DND-41 (cell line): ENCODE data around the gene CCR1.

Experiments
- ATAC-seq: fragments of 200-7000 bp; cut with Tn5 transposase; 3 replicates; pipeline ENCODE4 v1.9.1; 2021; ENCODE audit warnings: low read depth; ENCODE audit not compliant: insufficient read depth
- DNase-seq: peaks from one replicate; pipeline ENCODE4 v3.0.0-alpha.2; 2020
- H2AFZ ChIP-seq: 2 replicates; pipeline ENCODE4 v1.6.0; 2012; ENCODE audit warnings: low read depth, low read length
- H3K27ac ChIP-seq: 2 replicates; pipeline ENCODE4 v1.5.1; 2012; ENCODE audit warnings: low read length, inconsistent platforms
- H3K27me3 ChIP-seq: fragments of 200-600 bp; sonication (generic); 2 replicates; pipeline ENCODE4 v1.6.0; 2012; ENCODE audit warnings: low read length, mild to moderate bottlenecking, inconsistent platforms; ENCODE audit not compliant: insufficient read depth, poor library complexity
- H3K36me3 ChIP-seq: 2 replicates; pipeline ENCODE4 v1.5.1; 2012; ENCODE audit warnings: low read length, inconsistent platforms; ENCODE audit not compliant: insufficient read depth
- H3K4me1 ChIP-seq: 2 replicates; pipeline ENCODE4 v1.5.1; 2012; ENCODE audit warnings: mild to moderate bottlenecking, low read length; ENCODE audit not compliant: insufficient read depth
- H3K4me2 ChIP-seq: 2 replicates; pipeline ENCODE4 v1.6.0; 2012; ENCODE audit warnings: mild to moderate bottlenecking, moderate library complexity, low read length, inconsistent platforms; ENCODE audit not compliant: insufficient read depth
- H3K4me3 ChIP-seq, 2 experiments: fragments of 200-600 bp in 1 of 2; shearing (Covaris generic) in 1 of 2; 2 replicates each; pipeline ENCODE4 v1.5.1; 2012 to 2016; ENCODE audit warnings: inconsistent platforms in 2 of 2, low read length in 2 of 2, mild to moderate bottlenecking in 2 of 2, low read depth in 1 of 2, moderate library complexity in 1 of 2
- H3K79me2 ChIP-seq: 2 replicates; pipeline ENCODE4 v1.6.0; 2012; ENCODE audit warnings: low read length, inconsistent platforms; ENCODE audit not compliant: insufficient read depth
- H3K9ac ChIP-seq: 2 replicates; pipeline ENCODE4 v1.6.0; 2012; ENCODE audit warnings: low read depth, mild to moderate bottlenecking, inconsistent platforms, low read length, moderate library complexity
- H3K9me3 ChIP-seq: 2 replicates; pipeline ENCODE4 v1.5.1; 2012; ENCODE audit warnings: low read length, moderate library complexity, mild to moderate bottlenecking, inconsistent platforms; ENCODE audit not compliant: insufficient read depth, severe bottlenecking
- H4K20me1 ChIP-seq: 2 replicates; pipeline ENCODE4 v1.6.0; 2012; ENCODE audit warnings: low read length; ENCODE audit not compliant: insufficient read depth
- CTCF ChIP-seq: IDR thresholded peaks from 2 replicates; pipeline ENCODE4 v1.5.1; 2012; ENCODE audit warnings: borderline replicate concordance, low read length, moderate library complexity, mild to moderate bottlenecking; ENCODE audit not compliant: poor library complexity, severe bottlenecking; ENCODE audit errors: extremely low read depth
- EZH2 ChIP-seq: IDR thresholded peaks from 3 replicates; pipeline ENCODE4 v1.6.1; 2012; ENCODE audit warnings: borderline replicate concordance, low read depth, mild to moderate bottlenecking, moderate library complexity, low read length, inconsistent platforms; ENCODE audit not compliant: severe bottlenecking

The CCR1 gene

GRCh38 chr3:46242120-46242519 lies 34.0 kb upstream of the CCR1 start, which contains the start of gene CCR3:
TSS of gene CCR3 (plus strand) at chr3:46242460. CDS start at chr3:46265159, 22,699 bp downstream.
- H4K20me1 ChIP-seq = no peaks in the 10 kb centered on the region
- H3K4me3 ChIP-seq = no peak within 1 kb of the TSS
- DNase-seq (no peak), ATAC-seq (no peak)
- no peaks in the 10 kb centered on the region for H3K36me3 ChIP-seq
- H3K9ac ChIP-seq = no peak within 1 kb of the TSS
- H3K27me3 ChIP-seq = no peaks in the 10 kb centered on the region
- no peaks in the 10 kb centered on the region for H3K9me3 ChIP-seq
- no peaks in the 10 kb centered on the region for H3K4me1 ChIP-seq
- TF ChIP-seq CTCF = no peak
- H3K4me2 ChIP-seq = no peak within 1 kb of the TSS
- no peaks in the 10 kb centered on the region for H3K79me2 ChIP-seq
- no peak within 1 kb of the TSS for H3K27ac ChIP-seq
- no peak within 1 kb of the TSS for H2AFZ ChIP-seq

- DNase-seq (no peak), ATAC-seq (no peak)
- H3K36me3 ChIP-seq = no peaks in the 10 kb centered on the region
- H3K9me3 ChIP-seq = no peaks in the 10 kb centered on the region
- no peak overlapping the region for H3K4me3 ChIP-seq
- no peak overlapping the region for H3K9ac ChIP-seq
- no peaks in the 10 kb centered on the region for H3K4me1 ChIP-seq
- H2AFZ ChIP-seq = no peak overlapping the region
- H3K79me2 ChIP-seq = no peaks in the 10 kb centered on the region
- no peak overlapping the region for H3K27ac ChIP-seq
- no peak for TF ChIP-seq CTCF
- no peak for TF ChIP-seq EZH2
- H3K27me3 ChIP-seq = no peaks in the 10 kb centered on the region
- no peak overlapping the region for H3K4me2 ChIP-seq
- H4K20me1 ChIP-seq = no peaks in the 10 kb centered on the region
Observed at GRCh38 chr3:46239952-46240351, 31.8 kb upstream of the CCR1 start.

DNA sequence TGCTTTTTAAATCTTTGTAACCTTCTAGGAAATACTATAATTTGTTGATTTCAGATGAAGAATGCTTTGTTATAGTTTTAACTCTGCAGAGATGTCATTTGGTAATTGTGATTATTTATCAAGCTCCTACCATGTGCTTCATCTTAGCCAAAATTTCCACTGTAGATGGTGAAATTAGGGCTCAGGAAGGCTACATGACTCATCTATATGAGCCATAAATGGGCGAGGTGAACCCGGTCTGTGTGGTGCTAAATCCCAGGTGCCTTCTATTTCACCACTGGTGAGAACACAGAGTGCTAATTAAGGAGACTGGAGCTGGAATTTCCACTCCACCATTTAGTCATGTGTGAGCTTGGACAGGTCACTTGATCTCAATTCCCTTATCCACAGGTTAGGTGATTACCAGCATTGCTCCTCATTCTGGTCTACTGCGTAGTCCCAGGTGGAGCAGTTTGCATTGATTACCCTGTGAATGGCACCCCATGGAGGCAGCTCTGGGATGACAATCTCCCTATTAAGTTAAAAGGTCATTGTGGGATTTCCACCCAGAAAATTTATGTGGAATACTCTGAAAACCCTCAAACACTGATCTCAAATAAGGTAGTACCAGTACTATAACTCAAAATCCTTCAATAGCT lies 31.3 kb upstream of the CCR1 start:
- Histone ChIP-seq H3K27me3 (no peaks in the 10 kb centered on the region), H3K79me2 (no peaks in the 10 kb centered on the region), H3K9ac (no peak overlapping the region), H3K36me3 (no peaks in the 10 kb centered on the region), H3K27ac (no peak overlapping the region), H3K9me3 (no peaks in the 10 kb centered on the region), H2AFZ (no peak overlapping the region), H3K4me1 (no peaks in the 10 kb centered on the region), H4K20me1 (no peaks in the 10 kb centered on the region), H3K4me2 (no peak overlapping the region), H3K4me3 (no peak overlapping the region)
- TF ChIP-seq CTCF (no peak), EZH2 (no peak)
- DNase-seq (no peak), ATAC-seq (no peak)
